HG03139 (cell line): Measurements from ENCODE around the gene KRTAP10-8.
"Not testable (repeated sequence)": the region's sequence is repeated elsewhere in the genome, so short reads cannot be mapped to it uniquely, and the experiment has no call there.

Experiments used
- ATAC-seq: cut with Tn5 transposase; IDR thresholded peaks from one replicate; pipeline ENCODE4 v1.9.1; 2021; ENCODE audit not compliant: unreplicated experiment

Gene KRTAP10-8

DNA sequence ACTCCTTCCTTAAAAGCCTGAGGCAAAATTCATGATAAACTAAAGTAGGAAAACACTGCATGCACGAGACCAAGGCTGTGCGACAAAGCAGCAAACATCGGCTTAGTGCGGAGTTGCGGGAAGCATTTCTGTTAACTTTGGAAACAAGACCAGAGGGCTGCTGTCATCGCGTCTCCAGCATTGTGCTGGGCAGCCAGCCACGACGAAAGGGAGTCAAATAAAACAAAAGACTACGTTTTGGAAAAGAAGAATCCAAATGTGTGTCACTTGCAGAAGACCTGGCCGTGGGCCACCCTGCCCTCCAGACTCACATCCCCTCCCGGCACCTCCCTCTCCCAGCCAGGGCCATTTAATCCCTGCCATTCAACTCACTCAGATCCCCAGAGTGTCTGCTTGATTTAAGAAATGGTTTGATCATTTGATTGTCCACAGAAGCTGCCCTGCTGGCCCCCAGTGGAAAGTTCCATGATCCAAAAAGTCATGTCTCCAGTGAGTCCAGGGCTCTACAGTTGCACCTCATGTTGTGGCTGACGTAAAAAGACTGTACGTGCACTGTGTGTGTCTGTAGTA is 31.9 kb downstream of the KRTAP10-8 start:
- ATAC-seq, result no peak

DNA sequence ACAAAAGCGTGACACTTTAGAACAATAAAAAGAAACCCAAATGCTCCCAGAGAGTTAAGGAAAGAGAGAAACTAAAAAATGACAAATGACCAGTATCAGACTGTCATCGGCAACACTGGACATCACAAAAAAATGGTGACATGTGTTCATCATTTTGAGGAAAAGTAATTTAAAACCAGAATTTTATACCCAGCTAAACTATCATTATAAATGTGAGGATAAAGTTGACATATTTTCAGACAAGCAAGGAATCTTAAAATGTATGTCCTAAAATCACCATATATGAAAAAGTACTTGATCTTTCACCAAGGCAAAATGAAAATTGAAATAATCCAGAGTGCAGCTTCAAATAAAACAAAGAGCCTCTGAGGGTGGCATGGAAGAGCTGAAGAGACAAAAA is 33.0 kb downstream of the KRTAP10-8 start:
- no peak for ATAC-seq

DNA sequence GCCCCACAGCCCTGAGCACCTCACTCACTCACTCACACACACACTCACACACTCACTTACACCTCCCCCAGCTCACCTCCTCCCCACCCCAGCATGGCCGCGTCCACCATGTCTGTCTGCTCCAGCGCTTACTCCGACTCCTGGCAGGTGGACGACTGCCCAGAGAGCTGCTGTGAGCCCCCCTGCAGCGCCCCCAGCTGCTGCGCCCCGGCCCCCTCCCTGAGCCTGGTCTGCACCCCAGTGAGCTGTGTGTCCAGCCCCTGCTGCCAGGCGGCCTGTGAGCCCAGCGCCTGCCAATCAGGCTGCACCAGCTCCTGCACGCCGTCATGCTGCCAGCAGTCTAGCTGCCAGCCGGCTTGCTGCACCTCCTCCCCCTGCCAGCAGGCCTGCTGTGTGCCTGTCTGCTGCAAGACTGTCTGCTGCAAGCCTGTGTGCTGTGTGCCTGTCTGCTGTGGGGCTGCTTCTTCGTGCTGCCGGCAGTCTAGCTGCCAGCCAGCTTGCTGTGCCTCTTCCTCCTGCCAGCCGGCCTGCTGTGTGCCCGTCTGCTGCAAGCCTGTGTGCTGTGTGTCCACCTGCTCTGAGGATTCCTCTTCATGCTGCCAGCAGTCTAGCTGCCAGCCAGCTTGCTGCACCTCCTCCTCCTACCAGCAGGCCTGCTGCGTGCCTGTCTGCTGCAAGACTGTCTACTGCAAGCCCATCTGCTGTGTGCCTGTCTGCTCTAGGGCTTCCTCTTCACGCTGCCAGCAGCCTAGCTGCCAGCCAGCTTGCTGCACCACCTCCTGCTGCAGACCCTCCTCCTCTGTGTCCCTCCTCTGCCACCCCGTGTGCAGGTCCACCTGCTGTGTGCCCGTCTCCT is 34.7 kb downstream of the KRTAP10-8 start, which contains the start of gene KRTAP10-11:
Gene KRTAP10-11, plus strand, starts transcription at position 49 of the 856 bp plus-strand sequence. Its CDS starts 45 bp downstream, at position 94.
- not testable (repeated sequence) for ATAC-seq

DNA sequence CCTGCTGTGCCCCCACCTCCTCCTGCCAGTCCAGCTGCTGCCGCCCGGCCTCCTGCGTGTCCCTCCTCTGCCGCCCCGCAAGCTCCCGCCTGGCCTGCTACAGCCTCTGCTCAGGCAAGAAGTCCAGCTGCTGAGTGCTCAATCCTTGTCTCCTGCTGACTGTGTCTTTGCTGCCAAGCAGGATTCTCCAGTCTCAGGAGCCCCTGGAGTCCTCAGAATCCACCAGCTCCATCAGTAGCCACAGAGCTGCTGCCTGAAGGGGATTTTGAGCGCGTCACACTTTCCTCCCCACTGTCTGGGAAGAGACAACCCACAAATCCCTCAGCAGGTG is 35.3 kb downstream of the KRTAP10-8 start:
- no peak for ATAC-seq

DNA sequence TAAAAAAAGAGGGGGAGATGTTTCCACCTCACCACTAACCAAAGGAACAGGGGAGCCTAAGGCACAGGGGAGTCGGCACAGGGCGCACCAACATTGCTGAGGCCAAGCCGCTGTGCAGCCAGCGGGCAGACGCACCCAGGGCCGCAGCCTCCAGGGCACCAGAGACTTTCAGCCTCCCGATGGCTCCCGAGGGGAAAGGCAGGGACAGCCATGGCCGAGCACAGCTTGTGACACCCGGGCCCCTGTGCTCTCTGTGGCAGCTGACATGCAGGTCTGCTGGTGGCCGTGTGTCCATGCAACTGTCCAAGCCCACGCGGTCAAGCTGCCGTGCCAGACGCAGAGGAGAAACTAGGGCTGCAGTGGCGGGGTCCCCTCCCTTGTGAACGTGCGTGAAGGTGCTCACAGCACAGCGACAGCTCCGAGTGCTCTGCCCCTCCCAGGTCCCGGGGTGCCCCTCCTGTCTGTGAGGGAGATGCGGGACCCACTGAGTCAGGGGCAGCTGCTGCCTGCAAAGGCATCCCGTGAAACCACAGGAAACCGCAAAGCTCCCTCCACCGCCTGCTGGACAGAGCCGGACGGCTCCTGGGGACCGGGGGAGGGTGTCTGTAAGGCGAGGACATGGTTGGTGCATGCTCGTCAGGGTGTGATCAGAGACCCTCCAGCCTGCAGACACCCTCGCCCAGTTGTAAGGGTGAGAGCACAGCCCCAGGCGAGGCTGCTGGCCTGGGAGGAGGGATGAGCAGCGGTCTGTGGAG is 36.9 kb downstream of the KRTAP10-8 start:
- no peak for ATAC-seq

DNA sequence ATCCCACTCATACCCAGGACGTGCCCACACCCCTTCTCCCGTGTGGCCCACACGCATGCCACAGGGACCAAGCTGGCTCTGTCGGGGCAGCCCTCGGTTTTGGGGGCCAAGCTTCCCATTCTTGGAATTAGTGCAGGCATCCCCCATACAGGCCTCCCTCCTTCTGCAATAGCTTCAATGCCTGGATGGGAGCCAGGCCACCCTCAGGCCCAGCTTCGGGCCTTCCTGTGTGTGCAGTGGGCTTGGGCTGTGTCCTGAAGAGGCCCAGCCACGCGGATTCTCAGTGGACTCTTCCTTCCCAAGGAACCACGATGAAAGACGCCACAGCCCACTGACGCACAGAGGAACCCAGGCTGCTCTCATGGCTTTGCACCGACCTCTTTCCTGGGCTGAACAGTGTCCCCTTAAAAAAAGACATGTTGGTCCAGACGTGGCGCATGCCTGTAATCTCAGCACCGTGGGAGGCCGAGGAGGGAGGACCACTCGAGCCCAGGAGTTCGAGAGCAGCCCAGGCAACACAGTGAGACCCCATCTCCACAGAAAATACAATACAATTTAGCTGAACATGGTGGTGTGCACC is 37.7 kb downstream of the KRTAP10-8 start:
- ATAC-seq, result no peak

DNA sequence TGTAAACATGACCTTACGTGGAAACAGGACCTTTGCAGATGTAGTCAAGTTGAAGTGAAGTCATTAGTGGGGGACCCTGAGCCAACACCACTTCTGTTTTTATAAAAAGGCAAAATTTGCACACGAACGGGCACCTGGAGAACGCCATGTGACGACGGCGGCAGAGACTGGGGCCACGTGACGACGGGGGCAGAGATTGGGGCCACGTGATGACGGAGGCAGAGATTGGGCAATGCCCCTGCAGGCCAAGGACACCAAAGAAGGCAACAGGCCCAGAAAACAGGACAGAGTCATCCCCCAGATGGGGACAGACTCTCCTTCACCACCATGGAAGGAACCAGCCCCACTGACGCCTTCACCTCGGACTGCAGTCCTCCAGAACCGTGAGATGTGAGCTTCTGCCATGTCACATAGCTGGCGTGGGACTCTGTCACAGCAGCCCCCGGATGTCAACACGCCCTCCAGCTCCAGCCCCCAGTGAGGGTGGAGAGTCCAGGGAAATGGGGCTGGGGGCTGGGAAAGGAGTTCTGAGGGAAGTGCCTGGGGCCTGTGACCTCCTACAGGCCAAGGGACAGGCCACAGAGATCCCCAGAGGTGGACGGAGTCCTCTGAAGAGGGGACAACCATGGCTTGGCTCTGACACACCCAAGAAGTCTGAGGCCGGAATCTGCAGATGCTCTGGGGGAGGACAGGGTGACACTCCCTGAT is 38.5 kb downstream of the KRTAP10-8 start:
- ATAC-seq, result no peak

DNA sequence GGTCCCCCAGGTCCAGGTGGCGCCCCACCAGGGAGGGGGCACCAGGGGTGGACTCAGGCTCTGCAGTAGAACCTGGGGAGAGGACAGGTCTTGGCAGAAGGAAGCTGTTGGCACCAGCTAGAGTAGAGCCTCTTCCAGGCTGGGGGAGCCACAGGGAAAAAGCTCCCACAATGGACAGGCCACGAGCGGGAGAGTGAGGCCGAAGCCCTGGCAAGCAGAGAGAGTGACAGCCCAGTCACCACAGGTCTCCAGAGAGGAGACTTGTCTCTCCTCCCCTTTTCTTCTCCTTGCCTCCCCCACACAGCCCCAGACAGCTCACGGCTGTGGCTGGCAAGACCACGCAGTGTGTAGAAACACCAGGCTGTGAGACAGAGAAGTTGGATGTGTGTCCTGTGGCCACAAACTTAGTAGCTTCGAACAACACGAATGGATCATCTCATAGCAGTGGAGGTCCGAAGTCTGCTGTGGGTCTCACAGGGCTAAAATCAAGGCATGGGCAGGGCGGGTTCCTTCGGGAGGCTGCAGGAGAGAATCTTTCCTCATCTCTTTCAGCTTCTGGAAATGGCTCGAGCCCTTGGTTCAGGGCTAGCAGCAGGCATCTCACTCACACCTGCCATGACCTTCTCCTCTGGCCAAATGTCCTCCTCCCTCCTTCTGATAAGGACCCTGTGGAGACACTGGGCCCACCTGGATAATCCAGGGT is 39.2 kb downstream of the KRTAP10-8 start:
- no peak for ATAC-seq

DNA sequence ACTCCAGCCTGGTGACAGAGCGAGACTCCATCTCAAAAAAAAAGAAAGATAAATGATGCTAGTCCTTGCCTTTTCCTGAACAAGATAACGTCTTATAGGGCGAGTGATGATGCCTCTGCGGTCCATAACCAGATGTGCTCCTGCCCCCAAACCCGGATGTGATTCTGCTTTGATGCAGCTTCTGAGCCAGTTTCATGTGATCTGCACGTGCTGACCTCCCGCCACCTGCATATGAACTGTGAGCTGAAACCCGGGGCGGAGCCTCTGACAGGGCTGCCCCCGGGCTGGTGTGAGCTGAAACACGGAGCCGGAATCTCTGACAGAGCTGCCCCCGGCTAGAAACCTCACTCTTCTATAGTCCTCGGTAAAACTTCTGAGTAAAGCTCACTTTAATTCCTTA is 41.2 kb downstream of the KRTAP10-8 start:
- no peak for ATAC-seq

DNA sequence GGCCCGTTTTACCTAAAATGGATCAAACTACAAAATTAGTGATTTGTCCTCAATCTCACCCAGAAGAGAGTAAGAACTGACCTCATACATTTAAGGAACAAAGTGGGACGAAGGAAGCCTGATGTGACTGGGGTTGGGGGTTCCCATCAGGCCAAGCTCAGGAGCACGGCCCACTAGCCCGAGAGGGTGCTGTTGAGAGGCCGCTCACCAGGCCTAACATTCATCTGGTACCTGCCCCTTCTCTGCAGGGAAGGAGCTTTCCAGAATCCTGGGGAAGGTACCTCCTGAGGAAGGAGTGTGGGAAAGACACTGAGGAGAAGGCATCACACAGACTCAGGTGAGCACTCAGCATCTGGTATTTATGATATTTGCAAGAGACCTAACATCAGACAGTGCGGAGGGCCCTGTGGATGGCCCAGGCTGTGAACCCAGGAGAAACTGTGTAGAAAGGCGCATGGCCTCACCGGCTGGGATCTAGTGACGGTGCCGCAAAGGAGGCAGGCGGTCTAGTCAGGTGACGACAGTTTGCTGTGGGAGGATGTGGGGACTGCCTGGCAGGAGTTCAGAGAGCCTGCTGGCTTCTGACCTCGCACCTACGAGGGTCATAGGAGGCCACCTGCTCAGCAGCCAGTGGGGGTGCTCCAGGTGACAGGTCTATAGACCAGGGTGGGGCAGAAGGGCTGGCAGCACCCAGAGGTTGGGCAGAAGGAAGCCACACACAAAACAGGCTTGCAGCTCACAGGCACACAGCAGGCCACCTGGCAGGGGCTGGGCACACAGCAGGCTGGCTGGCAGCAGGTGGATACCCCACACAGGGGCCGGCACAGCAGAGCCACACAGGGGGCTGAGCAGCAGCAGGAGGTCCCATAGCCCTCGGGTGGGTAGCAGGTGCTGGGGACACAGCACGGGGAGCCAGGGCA is 42.0 kb downstream of the KRTAP10-8 start:
- ATAC-seq, result no peak

DNA sequence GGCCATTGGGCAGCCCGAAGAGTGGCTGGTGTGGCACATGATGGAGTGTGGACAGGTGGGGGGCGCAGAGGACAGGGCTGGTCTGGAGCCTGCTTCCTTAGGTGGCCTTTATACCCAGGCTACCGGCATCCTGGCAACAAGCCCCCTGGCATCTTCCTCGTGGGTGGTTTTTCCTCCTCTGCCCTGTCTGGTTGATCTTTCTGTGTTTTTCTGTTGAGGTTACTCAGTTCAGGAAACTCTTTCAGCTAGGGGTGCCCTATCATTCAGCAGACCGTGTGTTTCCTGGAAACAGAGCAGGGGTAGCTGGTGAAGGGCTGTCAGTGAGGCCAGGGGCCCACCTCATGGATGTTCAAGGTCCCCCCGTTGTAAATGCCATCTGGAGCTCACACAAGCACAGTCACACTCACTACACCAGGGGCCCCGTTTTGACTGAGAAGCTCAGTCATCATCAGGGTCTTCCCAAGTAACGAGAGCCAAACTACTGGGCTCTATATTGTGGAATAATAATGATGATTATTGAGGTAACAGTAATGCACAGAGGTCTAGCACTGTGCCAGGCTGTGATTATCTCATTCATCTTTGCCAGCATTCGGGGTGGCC is 42.8 kb downstream of the KRTAP10-8 start, which contains the start of gene KRTAP12-4:
Gene KRTAP12-4, minus strand, starts transcription at position 84 of the 600 bp plus-strand sequence. Its CDS starts 45 bp downstream, at position 39.
- no peak for ATAC-seq

DNA sequence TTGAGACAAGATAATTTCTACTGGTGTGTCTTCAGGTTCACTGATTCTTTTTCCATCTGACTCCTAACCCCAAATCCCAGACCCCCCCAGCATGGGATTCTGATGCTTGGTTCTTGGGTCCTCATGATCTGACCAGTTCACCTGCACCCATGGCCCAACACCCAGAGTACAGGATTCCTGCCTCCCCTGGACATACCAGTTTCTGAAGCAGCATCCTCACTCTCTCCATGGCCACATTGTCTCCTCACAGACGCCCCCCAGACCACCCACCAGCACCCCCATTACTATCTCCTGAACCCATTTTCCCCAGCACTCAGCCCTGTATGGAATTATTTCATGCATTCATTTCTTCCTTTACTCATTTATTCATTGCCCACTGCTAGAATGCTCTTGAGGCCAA is 45.0 kb downstream of the KRTAP10-8 start:
- ATAC-seq, result no peak

DNA sequence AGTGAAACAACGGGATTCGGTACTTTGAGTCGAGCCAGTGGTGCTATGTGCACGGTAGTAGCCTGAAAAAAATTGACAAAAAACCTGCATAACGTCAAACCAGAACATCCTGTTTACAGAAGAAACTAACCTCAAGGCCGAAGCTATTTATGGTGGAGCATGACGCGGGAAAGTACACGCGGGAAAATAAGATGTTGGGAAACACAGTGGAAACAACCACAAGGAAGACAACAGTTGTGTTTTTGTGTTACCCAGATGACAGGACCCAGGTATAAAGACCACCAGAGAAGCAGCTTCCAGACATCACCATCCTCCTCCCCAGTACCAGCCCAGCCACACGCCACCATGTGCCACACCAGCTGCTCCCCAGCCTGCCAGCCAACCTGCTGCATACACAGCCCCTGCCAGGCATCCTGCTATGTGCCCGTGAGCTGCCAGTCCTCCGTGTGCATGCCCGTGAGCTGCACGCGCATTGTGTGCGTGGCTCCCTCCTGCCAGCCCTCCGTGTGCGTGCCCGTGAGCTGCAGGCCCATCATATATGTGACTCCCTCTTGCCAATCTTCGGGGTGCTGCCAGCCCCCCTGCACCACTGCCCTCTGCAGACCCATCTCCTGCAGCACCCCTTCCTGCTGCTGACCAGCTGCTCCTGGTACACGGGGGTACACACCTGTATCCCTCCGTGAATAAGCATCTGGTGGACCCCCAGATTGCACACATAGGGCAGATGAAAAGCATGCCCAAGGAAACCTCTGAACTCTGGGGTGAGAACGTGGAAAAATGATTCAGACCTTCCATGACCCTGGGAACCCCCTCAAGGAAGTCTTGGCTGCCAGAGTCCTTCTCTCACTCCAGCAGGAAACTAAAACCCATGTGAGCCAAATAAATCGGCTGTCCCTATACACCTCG is 46.0 kb downstream of the KRTAP10-8 start, which contains the start of gene KRTAP12-3:
Gene KRTAP12-3, plus strand, starts transcription at position 298 of the 906 bp plus-strand sequence. Its CDS starts 48 bp downstream, at position 346.
- ATAC-seq, result no peak

DNA sequence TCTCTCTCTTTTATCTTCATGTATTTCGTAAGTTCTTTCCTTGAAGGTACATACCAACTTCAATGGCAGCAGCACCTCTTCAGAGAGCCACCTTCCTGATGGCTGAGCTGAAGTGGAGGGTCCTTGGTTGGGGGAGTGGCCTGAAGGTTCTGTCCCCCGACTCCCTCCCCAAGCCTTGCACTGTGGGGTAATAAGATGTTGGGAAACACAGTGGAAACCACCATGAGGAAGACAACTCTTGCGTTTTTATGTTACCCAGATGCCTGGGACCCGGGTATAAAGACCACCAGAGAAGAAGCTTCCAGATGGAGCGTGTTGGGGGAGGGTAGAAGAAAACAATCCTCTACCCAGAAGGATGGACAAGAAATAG is 46.6 kb downstream of the KRTAP10-8 start:
- ATAC-seq, result no peak

DNA sequence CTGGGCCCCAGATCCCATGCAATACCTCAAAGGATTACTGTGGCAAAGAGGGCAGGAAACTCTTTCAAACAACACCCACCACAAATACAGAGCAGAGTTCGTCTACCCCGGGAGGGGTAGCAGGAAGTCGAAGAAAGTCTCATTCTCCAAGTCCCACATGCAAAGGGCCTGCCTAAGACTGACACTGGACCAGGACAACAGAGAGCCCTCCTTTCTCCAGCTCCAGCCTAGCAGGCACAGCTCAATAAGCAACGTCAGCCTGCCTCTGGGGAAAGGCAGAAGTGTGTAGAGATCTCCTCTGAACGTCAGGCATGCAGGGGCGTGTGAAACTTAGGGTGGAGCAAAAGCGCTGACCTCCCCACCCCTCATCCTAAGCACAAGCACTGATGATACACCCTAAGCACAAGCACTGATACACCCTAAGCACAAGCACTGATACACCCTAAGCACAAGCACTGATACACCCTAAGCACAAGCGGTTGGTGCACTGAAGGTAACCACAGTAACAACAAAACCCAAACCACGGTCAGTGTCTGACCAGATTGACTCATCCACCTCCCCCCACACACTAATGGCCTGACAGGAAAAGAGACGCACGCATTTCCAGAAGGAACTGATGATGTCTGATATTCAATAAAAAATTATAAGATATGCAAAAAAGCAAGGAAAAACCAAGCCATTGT is 47.2 kb downstream of the KRTAP10-8 start:
- ATAC-seq, result no peak

DNA sequence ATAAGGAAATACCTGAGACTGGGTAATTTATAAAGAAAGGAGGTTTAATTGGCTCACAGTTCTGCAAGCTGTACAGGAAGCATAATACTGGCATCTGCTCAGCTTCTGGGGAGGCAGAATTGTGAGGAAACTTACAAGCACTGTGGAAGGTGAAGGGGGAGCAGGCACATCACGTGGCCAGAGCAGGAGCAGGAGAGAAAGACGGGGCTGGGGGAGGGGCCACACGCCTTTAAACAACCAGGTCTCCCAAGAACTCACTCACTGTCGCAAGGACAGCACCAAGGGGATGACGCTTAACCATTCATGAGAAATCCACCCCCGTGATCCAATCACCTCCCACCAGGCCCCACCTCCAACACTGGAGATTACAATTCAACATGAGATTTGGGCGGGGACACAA is 49.7 kb downstream of the KRTAP10-8 start:
- not testable (repeated sequence) for ATAC-seq
